Ectodermal cell (in vitro differentiated cells): ENCODE results near the gene GNAQ.
"Not testable (repeated sequence)": the region's sequence is repeated elsewhere in the genome, so short reads cannot be mapped to it uniquely, and the experiment has no call there.

Experiments used
- H3K27ac ChIP-seq: 2 replicates; pipeline ENCODE4 v1.7.0; 2013; ENCODE audit warnings: mild to moderate bottlenecking, low read depth, low read length; ENCODE audit not compliant: insufficient read depth, poor library complexity, severe bottlenecking
- H3K27me3 ChIP-seq: 2 replicates; pipeline ENCODE4 v1.7.0; 2013; ENCODE audit warnings: mild to moderate bottlenecking, low read length; ENCODE audit not compliant: insufficient read depth, control insufficient read depth, poor library complexity, severe bottlenecking
- H3K36me3 ChIP-seq: one replicate; pipeline ENCODE4 v1.7.0; 2013; ENCODE audit warnings: low read length; ENCODE audit not compliant: control insufficient read depth, insufficient read depth
- H3K4me1 ChIP-seq: one replicate; pipeline ENCODE4 v1.7.0; 2013; ENCODE audit warnings: low read length; ENCODE audit not compliant: control insufficient read depth, insufficient read depth
- H3K4me3 ChIP-seq: 2 replicates; pipeline ENCODE4 v1.7.0; 2013; ENCODE audit warnings: low read depth, low read length, control low read depth; ENCODE audit not compliant: insufficient read depth
- H3K9me3 ChIP-seq: 2 replicates; pipeline ENCODE4 v1.7.0; 2013; ENCODE audit warnings: mild to moderate bottlenecking, low read length, moderate library complexity; ENCODE audit not compliant: control insufficient read depth
- WGBS, 2 experiments: methylation state at CpG; one replicate each; pipeline ENCODE4 v1.1.7; 2013; ENCODE audit warnings: missing lambda C conversion rate in 2 of 2; 5-methylcytosine and 5-hydroxymethylcytosine counted together

The GNAQ gene

DNA sequence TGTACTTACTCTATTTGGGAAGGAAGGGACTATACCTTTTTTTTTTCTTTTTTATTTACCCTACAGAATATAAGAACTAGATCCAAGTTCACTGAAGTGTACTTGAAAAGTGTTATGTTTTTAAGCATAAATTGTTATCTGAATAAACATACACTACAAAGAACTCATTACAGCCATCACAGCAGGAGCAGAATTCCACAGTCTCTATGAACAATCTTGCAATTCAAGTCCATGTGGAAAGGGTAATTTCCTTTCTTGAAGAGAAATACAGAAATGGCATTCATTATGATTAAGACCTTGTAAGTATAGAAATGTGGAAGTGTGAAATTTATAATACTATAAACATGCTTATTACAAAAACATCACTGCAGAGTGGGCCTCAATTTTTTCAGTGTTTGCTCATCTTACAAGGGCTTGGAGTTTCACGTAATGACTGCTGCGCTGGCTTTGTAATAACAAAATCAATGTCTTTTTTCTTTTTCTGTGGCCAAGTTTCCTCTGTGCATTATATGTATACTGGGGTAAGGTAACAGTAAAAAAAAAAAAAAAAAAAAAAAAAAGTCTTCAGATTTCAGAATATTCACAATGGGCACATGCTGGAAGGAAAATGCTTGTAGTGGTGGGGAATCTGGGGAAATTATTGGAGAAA lies 306.4 kb downstream of the GNAQ start:
- 45 to 50% methylated on average over 2 of the region's 2 CpGs for WGBS, 2 experiments
- Histone ChIP-seq H3K27ac (no peak overlapping the region), H3K9me3 (no peaks in the 10 kb centered on the region), H3K4me3 (no peak overlapping the region), H3K27me3 (no peaks in the 10 kb centered on the region), H3K36me3 (no peaks in the 10 kb centered on the region), H3K4me1 (no peaks in the 10 kb centered on the region)

DNA sequence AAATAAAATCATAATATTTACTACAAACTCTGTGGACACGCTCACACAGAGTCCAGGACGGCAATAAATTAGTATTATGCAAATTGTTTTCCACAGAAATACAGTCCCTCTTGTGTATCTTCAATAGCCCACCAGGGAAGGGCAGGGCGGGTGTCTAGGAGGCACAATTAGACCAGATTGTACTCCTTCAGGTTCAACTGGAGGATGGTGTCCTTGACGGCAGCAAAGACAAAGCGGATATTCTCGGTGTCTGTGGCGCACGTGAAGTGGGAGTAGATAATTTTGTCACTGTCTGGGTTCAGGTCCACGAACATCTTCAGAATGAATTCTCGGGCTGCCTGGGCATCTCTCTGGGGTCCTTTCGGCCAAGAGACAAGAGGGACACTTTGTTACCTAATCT lies 310.5 kb downstream of the GNAQ start:
- H3K27me3 ChIP-seq, H3K4me3 ChIP-seq, H3K36me3 ChIP-seq, H3K9me3 ChIP-seq, H3K27ac ChIP-seq, H3K4me1 ChIP-seq: not testable (repeated sequence)
- WGBS, 2 experiments: 91 to 96% methylated on average over 9 to 10 of the region's 11 CpGs

DNA sequence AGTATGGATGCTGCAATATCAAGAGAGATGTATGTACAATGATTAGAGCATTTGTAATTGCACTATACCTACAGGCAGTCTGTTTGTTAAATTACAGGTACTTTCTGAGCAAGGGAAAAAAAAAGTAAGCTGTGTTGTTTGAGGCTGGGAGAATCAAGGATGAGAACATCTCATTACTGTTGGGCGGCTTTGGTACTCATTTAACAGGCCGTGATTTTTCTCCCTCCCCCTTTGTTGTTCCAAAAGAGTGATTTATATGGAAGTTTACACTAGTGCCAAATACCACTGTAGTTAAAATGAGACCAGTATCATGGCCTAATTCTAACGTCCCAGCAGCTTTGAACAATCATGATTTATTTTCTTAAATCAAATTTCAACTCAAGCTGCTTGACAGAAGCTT lies 312.3 kb downstream of the GNAQ start:
- Histone ChIP-seq H3K4me3 (no peak overlapping the region), H3K27ac (no peak overlapping the region), H3K4me1 (peaks cover 7% of the 10 kb centered on the region), H3K27me3 (no peaks in the 10 kb centered on the region), H3K9me3 (no peaks in the 10 kb centered on the region), H3K36me3 (no peaks in the 10 kb centered on the region)
- 84 to 100% methylated on average over 1 to 2 of the region's 3 CpGs for WGBS, 2 experiments

- H3K27me3 ChIP-seq, H3K36me3 ChIP-seq, H3K4me1 ChIP-seq, H3K9me3 ChIP-seq, H3K27ac ChIP-seq, H3K4me3 ChIP-seq: not testable (repeated sequence)
- 21 to 22% methylated on average over 2 of the region's 5 CpGs for WGBS, 2 experiments
These were observed 313.3 kb downstream of the GNAQ start for GRCh38 chr9:77718298-77718640.

DNA sequence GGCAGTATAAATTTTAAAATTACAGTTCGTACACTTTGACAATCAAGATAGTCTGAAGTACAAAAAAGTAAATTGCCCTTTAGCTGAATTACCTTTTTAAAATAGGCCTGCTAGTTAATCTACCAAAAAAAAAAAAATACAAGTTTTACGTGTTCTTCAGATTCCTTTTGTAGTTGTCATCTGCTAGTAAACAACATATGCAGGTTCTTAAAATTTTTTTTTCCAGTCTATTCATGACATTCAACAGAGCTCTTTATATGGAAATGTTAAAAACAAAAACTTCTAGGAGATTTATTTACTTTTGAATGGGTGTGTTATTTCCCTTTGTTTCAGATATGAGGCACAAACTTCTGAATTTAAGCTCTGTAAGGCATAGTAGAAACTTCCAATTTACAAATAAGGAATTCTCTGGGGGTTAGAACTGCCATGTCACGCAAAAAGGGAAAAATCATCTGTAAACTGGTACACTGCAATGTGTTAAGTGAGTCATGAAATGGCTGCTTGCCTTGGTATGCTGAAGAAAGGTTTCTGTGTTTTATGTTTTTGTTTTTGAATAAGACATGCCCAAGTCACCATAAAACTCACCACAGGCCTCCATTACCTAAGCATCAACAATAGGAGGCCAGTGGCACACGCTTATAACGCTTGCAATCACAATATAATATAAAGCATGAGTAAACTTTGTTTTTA lies 313.9 kb downstream of the GNAQ start:
- H3K9me3 ChIP-seq, H3K36me3 ChIP-seq, H3K4me3 ChIP-seq, H3K4me1 ChIP-seq, H3K27me3 ChIP-seq, H3K27ac ChIP-seq: not testable (repeated sequence)
- 31 to 59% methylated on average over 1 to 2 of the region's 5 CpGs for WGBS, 2 experiments

DNA sequence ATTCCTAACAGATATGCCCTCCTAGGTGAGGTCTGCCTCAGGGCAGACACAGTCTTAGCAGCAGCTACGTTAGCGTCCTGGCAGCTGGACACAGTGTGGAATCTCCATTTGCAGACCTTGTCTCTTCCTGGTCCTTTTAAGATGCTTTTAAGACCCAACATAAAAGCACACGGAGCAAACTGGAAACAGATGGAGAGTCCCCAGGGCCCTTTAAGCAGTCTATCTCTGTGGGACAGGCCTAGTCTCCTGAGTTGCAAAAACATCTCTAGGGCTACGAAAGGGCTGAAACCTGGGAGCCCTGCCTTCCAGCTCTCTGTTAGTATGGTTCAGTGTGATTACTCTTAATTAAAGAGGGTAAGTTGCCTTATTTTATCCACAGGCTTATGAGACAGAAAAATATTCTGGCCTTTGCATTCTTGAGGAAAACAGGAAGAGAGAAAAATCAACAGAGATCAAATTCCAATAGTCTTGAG lies 317.5 kb downstream of the GNAQ start:
- Histone ChIP-seq H3K9me3 (no peaks in the 10 kb centered on the region), H3K27ac (no peak overlapping the region), H3K4me1 (peaks cover 7% of the 10 kb centered on the region), H3K27me3 (no peaks in the 10 kb centered on the region), H3K4me3 (no peak overlapping the region), H3K36me3 (no peaks in the 10 kb centered on the region)
- whole genome bisulfite sequencing, 2 experiments: 83 to 84% methylated on average over 4 of the region's 4 CpGs

DNA sequence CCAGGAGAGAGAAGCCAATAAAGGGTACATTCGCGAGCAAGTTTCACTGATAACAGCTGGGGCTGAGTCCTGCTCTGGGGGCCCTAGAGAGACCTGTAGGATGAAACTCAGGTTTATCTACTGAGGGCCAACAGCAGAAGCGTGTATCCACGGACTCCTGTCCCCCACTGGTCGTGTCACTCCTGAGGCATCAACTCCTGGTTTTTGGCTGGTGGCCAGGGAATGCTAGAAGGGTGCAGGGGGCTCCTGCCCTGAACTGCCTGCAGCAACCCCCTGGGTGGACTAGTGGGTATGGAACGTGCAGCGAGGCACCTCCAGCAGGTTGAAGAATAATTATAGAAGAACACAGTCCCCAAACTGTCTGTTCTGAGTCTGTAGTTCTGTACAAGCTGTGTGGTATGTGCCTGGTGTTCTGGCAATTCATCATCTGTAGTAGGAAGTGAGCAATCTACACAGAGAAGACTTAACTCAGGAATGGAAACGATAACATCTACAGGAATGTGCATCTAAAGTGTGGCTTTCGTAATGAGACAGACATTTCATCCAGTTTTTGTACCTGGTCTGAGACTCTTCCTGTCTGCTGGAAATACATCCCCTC lies 319.0 kb downstream of the GNAQ start:
- Histone ChIP-seq H3K27ac (no peak overlapping the region), H3K4me1 (no peaks in the 10 kb centered on the region), H3K4me3 (no peak overlapping the region), H3K9me3 (no peaks in the 10 kb centered on the region), H3K36me3 (no peaks in the 10 kb centered on the region), H3K27me3 (no peaks in the 10 kb centered on the region)
- WGBS, 2 experiments: 92 to 94% methylated on average over 9 of the region's 9 CpGs

- no peaks in the 10 kb centered on the region for H3K4me1 ChIP-seq
- H3K27ac ChIP-seq: no peak overlapping the region
- WGBS, 2 experiments: 74 to 87% methylated on average over 1 of the region's 1 CpG
- no peaks in the 10 kb centered on the region for H3K9me3 ChIP-seq
- no peaks in the 10 kb centered on the region for H3K36me3 ChIP-seq
- H3K27me3 ChIP-seq: no peaks in the 10 kb centered on the region
- no peak overlapping the region for H3K4me3 ChIP-seq
These were observed 320.5 kb downstream of the GNAQ start for GRCh38 chr9:77710965-77711648.

- H3K27me3 ChIP-seq: no peaks in the 10 kb centered on the region
- no peak overlapping the region for H3K27ac ChIP-seq
- no peaks in the 10 kb centered on the region for H3K9me3 ChIP-seq
- H3K36me3 ChIP-seq: no peaks in the 10 kb centered on the region
- no peaks in the 10 kb centered on the region for H3K4me1 ChIP-seq
- H3K4me3 ChIP-seq: no peak overlapping the region
- 92 to 96% methylated on average over 2 of the region's 2 CpGs for WGBS, 2 experiments
These were observed 321.3 kb downstream of the GNAQ start for GRCh38 chr9:77710316-77710715.

DNA sequence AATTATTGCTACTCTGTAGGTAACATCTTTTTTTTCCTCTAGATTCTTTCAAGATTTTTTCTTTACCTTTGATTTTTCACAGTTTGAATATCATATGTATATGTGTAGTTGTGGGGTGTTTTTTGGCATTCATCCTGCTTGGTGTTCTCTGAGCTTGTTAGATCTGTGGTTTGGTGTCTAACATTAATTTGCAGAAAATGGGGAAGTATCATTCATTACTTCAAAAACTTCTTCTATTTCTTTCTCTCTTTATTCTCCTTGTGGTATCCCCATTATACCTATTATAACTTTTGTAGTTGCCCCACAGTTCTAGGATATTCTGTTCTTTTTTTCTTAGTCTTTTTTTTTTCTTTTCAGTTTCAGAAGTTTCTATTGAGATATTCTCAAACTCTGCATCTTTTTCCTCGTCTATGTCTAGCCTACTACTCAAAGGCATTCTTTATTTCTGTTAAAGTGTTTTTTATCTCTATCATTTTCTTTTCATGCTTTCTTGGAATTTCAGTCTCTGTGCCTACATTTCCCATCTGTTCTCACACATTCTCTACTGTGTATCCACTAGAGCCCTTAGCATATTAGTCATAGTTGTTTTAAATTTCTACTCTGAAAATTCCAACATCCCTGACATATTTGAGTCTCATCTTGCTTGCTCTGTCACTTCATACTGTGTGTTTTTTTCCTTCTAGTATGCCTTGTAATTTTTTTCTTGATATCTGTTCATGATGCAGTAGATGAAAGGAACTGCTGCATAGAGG lies 323.4 kb downstream of the GNAQ start:
- H3K27me3 ChIP-seq: no peaks in the 10 kb centered on the region
- no peak overlapping the region for H3K27ac ChIP-seq
- no peak overlapping the region for H3K4me3 ChIP-seq
- H3K4me1 ChIP-seq: no peaks in the 10 kb centered on the region
- no peaks in the 10 kb centered on the region for H3K36me3 ChIP-seq
- H3K9me3 ChIP-seq: no peaks in the 10 kb centered on the region
- 100% methylated on average over 1 of the region's 1 CpG for WGBS, 2 experiments
